Measurements from ENCODE around the gene MAML3. TPM values are rescaled to one million over a fixed set of nuclear protein-coding genes. Genes with fewer than 3 reads are reported as not detected.

Gene MAML3
- total RNA-seq, 4 donors from 2014 or later = 21.2 to 28.4 (median 22.1) TPM

DNA sequence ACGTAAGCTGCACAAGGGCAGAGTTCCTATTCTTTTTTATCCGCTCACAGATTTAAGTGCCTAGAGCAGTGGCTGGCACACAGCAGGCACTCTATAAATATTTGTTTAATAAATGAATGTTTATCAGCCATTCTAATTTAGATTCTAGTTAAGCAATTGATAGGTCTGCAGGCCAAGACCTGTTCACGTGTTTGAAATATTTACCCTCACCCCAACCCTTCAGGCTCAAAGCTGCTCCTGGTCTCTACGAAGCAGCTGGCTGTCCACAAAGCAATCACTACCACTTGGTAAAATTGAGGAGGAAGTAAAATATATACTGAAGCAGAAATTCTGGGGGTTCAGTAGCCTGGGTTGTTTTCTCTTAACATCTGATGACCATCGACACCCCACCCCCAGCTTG, 330.2 kb downstream of the MAML3 start:
- H3K4me3 ChIP-seq (ENCODE audit: low read depth, poor library complexity, severe bottlenecking) = no peak overlapping the region
- intact Hi-C loops (cut with DNase I; ENCODE audit: low total_unique reads) = no loop called here
- WGBS, 2 donors = 83 to 85% methylated on average over 5 of the region's 5 CpGs
- no peak for TF ChIP-seq POLR2A (IDR thresholded peaks at IDR 0.05)
- TF ChIP-seq, protein P1, sequence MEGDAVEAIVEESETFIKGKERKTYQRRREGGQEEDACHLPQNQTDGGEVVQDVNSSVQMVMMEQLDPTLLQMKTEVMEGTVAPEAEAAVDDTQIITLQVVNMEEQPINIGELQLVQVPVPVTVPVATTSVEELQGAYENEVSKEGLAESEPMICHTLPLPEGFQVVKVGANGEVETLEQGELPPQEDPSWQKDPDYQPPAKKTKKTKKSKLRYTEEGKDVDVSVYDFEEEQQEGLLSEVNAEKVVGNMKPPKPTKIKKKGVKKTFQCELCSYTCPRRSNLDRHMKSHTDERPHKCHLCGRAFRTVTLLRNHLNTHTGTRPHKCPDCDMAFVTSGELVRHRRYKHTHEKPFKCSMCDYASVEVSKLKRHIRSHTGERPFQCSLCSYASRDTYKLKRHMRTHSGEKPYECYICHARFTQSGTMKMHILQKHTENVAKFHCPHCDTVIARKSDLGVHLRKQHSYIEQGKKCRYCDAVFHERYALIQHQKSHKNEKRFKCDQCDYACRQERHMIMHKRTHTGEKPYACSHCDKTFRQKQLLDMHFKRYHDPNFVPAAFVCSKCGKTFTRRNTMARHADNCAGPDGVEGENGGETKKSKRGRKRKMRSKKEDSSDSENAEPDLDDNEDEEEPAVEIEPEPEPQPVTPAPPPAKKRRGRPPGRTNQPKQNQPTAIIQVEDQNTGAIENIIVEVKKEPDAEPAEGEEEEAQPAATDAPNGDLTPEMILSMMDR (IDR thresholded peaks at IDR 0.05) = no peak
- DNase-seq (ENCODE audit: low spot score in 2 of 2) = no peak

DNA sequence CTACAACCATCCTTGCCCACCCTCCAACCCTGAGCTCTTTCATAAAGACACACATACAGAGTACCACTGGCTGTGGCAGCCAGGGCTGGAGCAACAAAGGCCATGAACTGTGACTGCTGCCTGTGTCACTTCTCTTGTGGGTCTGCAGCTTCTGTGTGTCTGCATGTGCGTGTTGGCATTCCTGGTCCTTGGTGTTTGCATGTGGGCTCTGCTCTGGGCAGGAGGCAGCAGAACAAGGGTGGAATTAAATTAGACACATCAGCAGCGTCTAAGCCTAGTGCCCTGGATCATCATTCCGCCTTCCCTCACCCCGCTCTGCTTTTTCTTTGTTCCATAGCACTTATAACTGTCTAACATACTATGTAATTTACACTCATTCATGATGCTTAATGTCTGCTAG, 330.6 kb downstream of the MAML3 start:
- 93 to 94% methylated on average over 4 of the region's 4 CpGs for WGBS, 2 donors
- DNase-seq (ENCODE audit: low spot score in 2 of 2) = no peak
- TF ChIP-seq POLR2A (IDR thresholded peaks at IDR 0.05) = no peak
- TF ChIP-seq, protein P1 (IDR thresholded peaks at IDR 0.05) = no peak
- H3K4me3 ChIP-seq (ENCODE audit: low read depth, poor library complexity, severe bottlenecking) = no peak overlapping the region
- intact Hi-C loops (cut with DNase I; ENCODE audit: low total_unique reads) = no loop called here

DNA sequence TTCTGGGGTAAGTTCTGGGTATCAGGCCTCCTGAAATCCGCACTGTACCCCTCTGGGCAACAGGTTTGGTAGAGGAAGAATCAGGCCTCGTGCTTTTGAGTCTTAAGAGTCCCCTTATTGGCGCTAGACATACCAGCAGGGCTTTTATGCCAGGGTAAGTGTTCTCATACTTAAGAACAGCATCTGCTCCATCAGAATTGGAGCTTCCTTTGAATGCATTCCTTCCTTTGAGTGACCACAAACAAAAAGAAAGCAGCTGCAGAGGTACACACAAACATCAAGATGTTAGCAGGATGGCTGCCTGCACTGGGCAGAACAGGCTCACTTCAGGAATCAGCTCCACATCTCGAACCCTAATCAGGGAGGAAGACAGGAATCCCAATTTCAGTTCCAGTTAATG, 331.6 kb downstream of the MAML3 start:
- no peak overlapping the region for H3K4me3 ChIP-seq (ENCODE audit: low read depth, poor library complexity, severe bottlenecking)
- WGBS, 2 donors = 87 to 94% methylated on average over 4 of the region's 4 CpGs
- intact Hi-C loops (cut with DNase I; ENCODE audit: low total_unique reads) = no loop called here
- DNase-seq (ENCODE audit: low spot score in 2 of 2) = no peak
- TF ChIP-seq POLR2A (IDR thresholded peaks at IDR 0.05) = no peak
- TF ChIP-seq, protein P1 (IDR thresholded peaks at IDR 0.05) = no peak

- H3K4me3 ChIP-seq (ENCODE audit: low read depth, poor library complexity, severe bottlenecking) = no peak overlapping the region
These were observed 334.9 kb downstream of the MAML3 start for GRCh38 chr4:139819082-139819481.

GRCh38 chr4:139817657-139818452, 336.1 kb downstream of the MAML3 start:
- intact Hi-C loops (cut with DNase I; ENCODE audit: low total_unique reads) = no loop called here
- WGBS, 2 donors = 57 to 79% methylated on average over 6 of the region's 6 CpGs
- no peak overlapping the region for H3K4me3 ChIP-seq (ENCODE audit: low read depth, poor library complexity, severe bottlenecking)
- DNase-seq (ENCODE audit: low spot score in 2 of 2) = peak; percentile 35 to 87
- TF ChIP-seq, protein P1 (IDR thresholded peaks at IDR 0.05) = no peak
- TF ChIP-seq POLR2A (IDR thresholded peaks at IDR 0.05) = no peak

More at GRCh38 chr4:139819082-139819481, 334.9 kb downstream of the MAML3 start:
- WGBS, 2 donors = 93 to 94% methylated on average over 2 of the region's 2 CpGs
- intact Hi-C loops (cut with DNase I; ENCODE audit: low total_unique reads) = no loop called here
- TF ChIP-seq, protein P1 (IDR thresholded peaks at IDR 0.05) = no peak
- DNase-seq (ENCODE audit: low spot score in 2 of 2) = no peak

GRCh38 chr4:139816856-139817255, 337.1 kb downstream of the MAML3 start:
- intact Hi-C loops (cut with DNase I; ENCODE audit: low total_unique reads) = no loop called here
- H3K4me3 ChIP-seq (ENCODE audit: low read depth, poor library complexity, severe bottlenecking) = no peak overlapping the region
- no peak for DNase-seq (ENCODE audit: low spot score in 2 of 2)
- TF ChIP-seq, protein P1 (IDR thresholded peaks at IDR 0.05) = no peak
- TF ChIP-seq POLR2A (IDR thresholded peaks at IDR 0.05) = no peak
- WGBS, 2 donors = 94 to 95% methylated on average over 3 of the region's 3 CpGs

Measured in lower leg skin (tissue), 4 donors.